ENCODE results near the gene CATSPERZ. TPM values are rescaled to one million over a fixed set of nuclear protein-coding genes. Genes with fewer than 3 reads are reported as not detected.

The CATSPERZ gene
- total and polyA plus RNA-seq, 9 of the 15 experiments (the other 6 are each of a cell fraction or from before 2014, with no cell fraction given): 0.86 to 8.5 (median 3.5) TPM

DNA sequence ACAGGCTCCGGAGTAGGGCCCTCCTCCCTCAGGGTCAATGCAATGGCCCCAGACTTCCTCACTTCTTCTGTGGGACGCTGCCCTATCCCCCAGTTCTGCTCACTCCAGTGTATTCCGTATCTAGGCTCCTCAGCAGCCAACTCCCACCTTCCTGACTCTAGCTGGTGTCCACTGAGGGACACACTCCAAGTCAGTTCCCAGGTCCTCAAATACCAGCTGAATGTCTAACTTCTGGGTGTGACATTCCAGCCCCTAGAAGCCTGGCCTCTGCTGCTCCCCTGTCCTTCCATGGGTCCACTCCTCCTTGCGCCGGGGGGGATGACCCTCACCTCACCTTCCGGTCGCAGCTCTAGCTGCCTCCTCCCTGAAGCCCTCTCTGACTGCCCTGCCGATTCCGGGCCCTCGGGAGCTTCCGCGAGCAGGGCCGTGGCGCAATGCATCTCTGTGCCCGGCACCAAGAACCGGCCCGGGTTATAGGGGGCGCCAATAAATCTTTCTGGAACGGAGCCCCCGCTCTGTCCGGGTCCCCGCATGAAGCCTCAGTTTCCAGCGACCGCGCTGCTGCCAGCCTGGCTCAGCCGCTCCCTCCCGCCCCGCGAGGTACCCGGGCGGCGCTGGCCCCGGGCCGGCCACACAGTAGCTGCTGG, 31.1 kb upstream of the CATSPERZ start (continued):
- TF ChIP-seq GMEB1 (CRISPR knock-in tag; IDR thresholded peaks at IDR 0.05) (no peak), SAFB (IDR thresholded peaks at IDR 0.05; ENCODE audit: borderline replicate concordance, low read depth, low read length) (no peak), ZKSCAN1 (IDR thresholded peaks at IDR 0.05; ENCODE audit: low read depth, low read length) (no peak; the same call in 1 of the 2 replicates), ZNF764 (CRISPR knock-in tag; IDR thresholded peaks at IDR 0.05; ENCODE audit: low read depth) (no peak), ZNF253 (CRISPR knock-in tag; conservative IDR thresholded peaks at IDR 0.05) (no peak), NFIC (IDR thresholded peaks at IDR 0.05) (no peak), ATF7 (IDR thresholded peaks at IDR 0.05) (no peak; the same call in 1 of the 2 replicates), ZNF12 (CRISPR knock-in tag; IDR thresholded peaks at IDR 0.05) (no peak), ZNF696 (CRISPR knock-in tag; conservative IDR thresholded peaks at IDR 0.05) (no peak), E2F5 (CRISPR knock-in tag; IDR thresholded peaks at IDR 0.05) (no peak), RBM15 (IDR thresholded peaks at IDR 0.05; ENCODE audit: insufficient read depth, low read length) (no peak), ZNF24 (IDR thresholded peaks at IDR 0.05) (no peak), ZNF830 (CRISPR knock-in tag; IDR thresholded peaks at IDR 0.05) (0 out of 2 replicates have a peak, but pooled peaks have one; percentile 18), PURB (CRISPR knock-in tag; IDR thresholded peaks at IDR 0.05; ENCODE audit: low read depth) (no peak), ID3 (CRISPR knock-in tag; IDR thresholded peaks at IDR 0.05) (no peak), ID3 (tag; IDR thresholded peaks at IDR 0.05) (no peak), HLTF (IDR thresholded peaks at IDR 0.05) (0 out of 2 replicates have a peak, but pooled peaks have one; percentile 23), ETS2 (tag; IDR thresholded peaks at IDR 0.05; ENCODE audit: borderline replicate concordance, poor library complexity, severe bottlenecking) (no peak), GTF2F1 (IDR thresholded peaks at IDR 0.05; ENCODE audit: low read depth, low read length) (no peak)
- TF ChIP-seq, protein P1, sequence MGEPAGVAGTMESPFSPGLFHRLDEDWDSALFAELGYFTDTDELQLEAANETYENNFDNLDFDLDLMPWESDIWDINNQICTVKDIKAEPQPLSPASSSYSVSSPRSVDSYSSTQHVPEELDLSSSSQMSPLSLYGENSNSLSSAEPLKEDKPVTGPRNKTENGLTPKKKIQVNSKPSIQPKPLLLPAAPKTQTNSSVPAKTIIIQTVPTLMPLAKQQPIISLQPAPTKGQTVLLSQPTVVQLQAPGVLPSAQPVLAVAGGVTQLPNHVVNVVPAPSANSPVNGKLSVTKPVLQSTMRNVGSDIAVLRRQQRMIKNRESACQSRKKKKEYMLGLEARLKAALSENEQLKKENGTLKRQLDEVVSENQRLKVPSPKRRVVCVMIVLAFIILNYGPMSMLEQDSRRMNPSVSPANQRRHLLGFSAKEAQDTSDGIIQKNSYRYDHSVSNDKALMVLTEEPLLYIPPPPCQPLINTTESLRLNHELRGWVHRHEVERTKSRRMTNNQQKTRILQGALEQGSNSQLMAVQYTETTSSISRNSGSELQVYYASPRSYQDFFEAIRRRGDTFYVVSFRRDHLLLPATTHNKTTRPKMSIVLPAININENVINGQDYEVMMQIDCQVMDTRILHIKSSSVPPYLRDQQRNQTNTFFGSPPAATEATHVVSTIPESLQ (CRISPR knock-in tag; IDR thresholded peaks at IDR 0.05): no peak
- TF ChIP-seq, protein P2, sequence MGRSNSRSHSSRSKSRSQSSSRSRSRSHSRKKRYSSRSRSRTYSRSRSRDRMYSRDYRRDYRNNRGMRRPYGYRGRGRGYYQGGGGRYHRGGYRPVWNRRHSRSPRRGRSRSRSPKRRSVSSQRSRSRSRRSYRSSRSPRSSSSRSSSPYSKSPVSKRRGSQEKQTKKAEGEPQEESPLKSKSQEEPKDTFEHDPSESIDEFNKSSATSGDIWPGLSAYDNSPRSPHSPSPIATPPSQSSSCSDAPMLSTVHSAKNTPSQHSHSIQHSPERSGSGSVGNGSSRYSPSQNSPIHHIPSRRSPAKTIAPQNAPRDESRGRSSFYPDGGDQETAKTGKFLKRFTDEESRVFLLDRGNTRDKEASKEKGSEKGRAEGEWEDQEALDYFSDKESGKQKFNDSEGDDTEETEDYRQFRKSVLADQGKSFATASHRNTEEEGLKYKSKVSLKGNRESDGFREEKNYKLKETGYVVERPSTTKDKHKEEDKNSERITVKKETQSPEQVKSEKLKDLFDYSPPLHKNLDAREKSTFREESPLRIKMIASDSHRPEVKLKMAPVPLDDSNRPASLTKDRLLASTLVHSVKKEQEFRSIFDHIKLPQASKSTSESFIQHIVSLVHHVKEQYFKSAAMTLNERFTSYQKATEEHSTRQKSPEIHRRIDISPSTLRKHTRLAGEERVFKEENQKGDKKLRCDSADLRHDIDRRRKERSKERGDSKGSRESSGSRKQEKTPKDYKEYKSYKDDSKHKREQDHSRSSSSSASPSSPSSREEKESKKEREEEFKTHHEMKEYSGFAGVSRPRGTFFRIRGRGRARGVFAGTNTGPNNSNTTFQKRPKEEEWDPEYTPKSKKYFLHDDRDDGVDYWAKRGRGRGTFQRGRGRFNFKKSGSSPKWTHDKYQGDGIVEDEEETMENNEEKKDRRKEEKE (IDR thresholded peaks at IDR 0.05; ENCODE audit: borderline replicate concordance in 1 of 2, control insufficient read depth in 1 of 2, low read depth in 2 of 2, low read length in 1 of 2): peak in 1 of 2 experiments; percentile 13; a peak in 1 of 4 replicates
